NOMO-1 treated with DMSO at 0.1 percent for 48 hours (cell line): ENCODE measurements around the gene ARID3B.
"Not testable (repeated sequence)": the region's sequence is repeated elsewhere in the genome, so short reads cannot be mapped to it uniquely, and the experiment has no call there.

Experiments used
- DNase-seq: peaks from one replicate; lab custom pipeline; 2025; ENCODE audit not compliant: unreplicated experiment; lab: John Stamatoyannopoulos, UW

ARID3B gene, protein sequence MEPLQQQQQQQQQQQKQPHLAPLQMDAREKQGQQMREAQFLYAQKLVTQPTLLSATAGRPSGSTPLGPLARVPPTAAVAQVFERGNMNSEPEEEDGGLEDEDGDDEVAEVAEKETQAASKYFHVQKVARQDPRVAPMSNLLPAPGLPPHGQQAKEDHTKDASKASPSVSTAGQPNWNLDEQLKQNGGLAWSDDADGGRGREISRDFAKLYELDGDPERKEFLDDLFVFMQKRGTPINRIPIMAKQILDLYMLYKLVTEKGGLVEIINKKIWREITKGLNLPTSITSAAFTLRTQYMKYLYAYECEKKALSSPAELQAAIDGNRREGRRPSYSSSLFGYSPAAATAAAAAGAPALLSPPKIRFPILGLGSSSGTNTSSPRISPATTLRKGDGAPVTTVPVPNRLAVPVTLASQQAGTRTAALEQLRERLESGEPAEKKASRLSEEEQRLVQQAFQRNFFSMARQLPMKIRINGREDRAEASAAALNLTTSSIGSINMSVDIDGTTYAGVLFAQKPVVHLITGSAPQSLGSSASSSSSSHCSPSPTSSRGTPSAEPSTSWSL

DNA sequence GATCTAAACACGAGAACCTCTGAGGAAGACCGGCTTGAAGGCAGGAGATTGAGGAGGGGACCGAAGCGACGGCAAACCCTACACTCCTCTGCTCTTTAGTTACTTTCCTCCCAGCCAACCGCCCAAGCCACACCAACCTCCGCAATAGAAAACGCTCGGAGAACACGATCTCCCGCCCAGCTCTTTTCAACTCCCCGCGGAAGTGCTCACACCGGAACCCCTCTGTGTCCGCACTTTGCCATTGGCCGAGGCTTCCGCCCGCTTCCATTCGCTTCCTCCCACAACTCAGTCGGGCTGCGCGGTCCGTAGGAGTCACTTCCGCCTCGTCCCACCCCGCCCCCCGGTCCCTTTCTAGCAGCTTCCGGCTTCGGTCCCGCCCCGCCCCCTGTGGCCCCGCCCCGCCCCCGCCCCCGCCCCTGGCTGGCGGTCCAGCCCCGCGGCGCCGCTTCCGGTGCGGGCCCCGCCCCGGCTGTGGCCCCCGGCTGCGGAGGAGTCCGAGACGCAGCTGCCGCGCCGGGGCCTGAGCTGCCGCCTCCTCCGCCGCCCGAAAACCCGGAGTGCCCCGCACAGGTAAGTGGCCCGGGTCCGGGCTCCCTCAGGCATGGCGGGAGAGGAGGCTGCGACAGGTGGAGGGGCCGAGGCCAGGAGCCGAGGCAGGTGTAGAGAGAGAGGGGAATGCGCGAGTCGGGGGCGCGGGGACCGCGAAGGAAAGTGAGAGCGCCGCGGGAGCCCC is at the start of gene ARID3B:
Gene ARID3B (plus strand): TSS at position 460 of the 733 bp plus-strand sequence. CDS start 2,717 bp downstream, outside the sequence.
- peak; percentile 98 for DNase-seq

DNA sequence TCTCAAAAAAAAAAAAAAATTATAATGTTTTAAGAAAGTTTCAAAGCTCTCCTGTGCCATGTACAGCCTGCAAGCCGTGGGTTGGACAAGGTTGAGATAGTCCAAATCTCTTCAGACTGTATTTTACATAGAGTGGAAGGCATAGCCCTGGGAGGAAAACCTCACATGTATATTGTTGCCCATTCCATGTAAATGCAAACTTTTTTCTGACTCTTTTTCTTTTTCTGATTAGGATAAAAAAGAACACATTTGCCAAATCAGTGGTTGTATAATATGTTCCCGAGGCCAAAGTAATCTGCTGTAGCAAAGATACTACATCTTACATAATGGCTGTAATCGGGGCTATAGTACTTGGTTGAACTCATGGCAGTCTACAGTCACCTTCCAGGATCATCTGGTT is 44.4 kb upstream of the ARID3B start:
- no peak for DNase-seq

DNA sequence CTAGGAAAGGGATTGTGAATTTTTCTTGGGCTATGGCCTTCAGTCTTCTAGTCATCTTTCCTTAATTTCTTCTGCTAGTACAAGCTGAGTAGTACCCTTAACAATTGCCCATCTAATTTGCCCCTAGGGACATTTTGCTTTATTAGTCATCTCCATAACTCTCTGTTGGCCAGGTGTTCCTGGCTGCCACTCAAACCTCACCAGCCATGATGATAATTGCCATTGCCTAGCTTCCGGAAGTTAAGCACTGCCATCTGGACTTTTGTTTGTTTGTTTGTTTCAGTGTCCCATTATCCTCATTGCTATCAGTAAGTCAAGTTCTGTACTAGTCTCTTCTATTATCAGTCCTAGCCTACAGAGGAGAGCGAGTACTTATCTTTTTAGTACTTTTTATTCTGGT is 43.4 kb upstream of the ARID3B start:
- DNase-seq: no peak

DNA sequence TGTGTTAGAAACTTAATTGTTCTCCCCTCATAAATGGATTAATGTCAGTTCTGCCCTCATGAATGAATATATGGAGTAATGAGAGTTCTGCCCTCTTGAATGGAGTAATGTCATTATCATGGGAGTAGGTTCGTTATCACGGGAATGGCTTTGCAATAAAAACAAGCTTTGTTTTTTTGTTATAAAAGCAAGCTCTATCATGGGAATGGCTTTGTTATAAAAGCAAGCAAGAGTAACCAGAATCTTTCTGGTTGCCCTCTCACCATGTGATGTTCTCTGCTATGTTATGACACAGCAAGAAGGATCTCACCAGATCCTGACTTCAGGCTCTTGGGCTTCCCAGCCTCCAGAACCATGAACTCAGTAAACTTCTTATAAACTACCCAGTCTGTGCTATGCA is 41.7 kb upstream of the ARID3B start:
- DNase-seq: no peak

DNA sequence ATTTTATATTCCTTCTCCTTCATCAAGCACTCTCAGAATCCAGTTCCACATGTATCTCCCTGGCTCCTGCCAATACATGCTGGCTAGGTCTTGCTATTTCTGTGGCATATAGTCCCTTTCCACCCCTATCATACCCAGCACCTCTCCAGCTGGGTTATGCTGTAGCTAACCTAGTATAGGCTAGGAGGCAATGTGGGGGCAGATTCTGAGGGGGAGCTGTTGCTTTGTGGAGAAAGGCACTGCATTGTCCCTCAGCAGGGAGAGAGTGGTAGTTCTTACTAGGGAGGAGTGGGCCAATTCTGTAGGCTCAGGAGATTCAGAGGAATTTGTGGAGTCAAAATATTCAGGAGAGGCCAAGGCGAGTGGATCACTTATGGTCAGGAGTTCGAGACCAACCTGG is 40.6 kb upstream of the ARID3B start:
- DNase-seq: no peak

DNA sequence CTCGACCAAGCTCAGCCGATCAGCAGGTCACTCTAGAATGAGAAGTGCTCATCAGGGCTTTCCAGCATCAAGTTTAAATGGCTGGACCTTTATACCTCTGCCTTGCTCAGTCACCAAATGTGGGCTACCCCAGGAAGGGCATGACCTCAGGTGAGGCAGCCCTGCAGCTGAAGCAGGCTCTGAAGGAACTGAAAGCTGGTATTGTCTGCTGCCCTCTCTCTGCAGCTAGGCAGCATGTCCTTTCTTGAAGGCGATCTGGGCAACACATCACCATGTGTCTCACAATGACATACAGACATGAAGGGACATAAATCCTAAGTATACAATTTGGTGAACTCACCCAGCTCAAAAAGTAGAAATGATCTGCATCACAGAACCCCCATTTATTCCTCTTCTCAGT is 38.7 kb upstream of the ARID3B start:
- DNase-seq: peak; percentile 28

DNA sequence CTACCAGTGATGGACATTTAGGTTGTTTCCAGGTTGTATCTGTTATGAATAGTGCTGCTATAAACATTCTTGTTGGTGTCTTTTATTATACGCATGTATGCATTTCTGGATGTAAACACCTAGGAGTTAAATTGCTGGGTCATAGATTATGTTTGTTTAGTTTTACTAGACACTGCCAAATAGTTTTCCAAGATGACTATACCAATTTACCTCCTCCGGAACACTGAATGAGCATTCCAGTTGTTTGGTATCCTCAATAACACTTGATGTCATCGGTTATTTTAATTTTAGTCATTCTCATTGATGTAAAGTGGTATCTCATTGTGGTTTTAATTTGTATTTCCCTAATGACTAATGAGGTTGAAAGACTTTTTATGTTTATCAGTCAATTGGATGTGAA is 36.6 kb upstream of the ARID3B start:
- no peak for DNase-seq

DNA sequence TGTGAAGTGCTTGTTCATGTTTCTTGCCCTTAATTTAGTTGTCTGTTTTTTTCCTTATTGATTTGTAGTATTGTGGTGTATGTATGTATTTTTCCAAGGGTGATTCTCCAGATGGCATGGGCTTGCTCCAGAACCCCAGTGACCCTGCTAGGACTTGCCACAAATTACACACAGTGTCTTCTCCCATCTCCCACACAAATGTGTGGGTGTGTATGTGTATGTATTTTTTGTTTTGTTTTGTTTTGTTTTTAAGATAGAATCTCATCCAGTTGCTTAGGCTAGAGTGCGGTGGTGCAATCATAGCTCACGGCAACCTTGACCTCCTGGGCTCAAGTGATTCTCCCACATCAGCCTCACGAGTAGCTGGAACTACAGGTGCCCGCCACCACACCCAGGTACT is 36.2 kb upstream of the ARID3B start:
- no peak for DNase-seq

DNA sequence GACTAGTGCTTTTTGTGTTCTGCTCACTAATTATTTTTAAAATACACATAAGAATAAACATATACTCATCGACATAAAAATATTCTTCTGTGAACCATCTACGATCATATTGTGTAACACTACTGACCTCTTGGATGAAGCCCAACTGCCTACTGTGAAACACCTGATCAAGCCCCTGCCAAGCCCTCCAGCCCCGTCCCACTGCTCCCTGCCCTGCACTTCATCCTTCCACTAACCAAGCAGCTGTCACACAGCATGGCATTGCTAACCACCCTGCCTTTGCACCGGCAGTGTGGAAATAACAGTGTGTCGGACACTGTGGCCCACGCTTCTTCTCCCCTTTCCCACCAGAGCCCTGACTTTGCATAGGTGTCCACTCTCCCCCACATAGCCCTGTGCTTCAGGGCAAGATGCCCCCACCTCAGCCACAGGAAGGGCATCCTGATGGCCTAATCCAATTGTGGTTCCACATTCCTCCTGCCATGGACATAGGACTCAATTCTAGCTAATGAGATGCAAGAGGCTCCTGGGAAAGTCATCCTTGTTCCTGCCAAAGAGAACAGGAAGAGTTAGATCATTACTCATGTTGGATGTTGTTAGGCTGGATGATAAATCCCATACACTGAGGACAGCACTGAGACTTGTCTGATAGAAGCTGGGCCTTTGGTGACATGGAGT is 35.0 kb upstream of the ARID3B start:
- no peak for DNase-seq

DNA sequence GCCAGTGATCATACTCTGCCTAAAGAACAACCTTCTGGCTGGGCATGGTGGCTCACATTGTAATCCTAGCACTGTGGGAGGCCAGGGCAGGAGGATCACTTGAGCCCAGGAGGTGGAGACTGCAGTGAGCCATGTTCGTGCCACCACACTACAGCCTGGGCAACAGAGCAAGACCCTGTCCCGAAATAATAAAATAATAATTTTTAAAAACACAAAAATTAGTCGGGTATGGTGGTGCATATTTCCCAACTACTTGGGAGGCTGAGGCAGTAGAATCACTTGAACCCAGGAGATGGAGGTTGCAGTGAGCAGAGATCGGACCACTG is 34.5 kb upstream of the ARID3B start:
- no peak for DNase-seq

DNA sequence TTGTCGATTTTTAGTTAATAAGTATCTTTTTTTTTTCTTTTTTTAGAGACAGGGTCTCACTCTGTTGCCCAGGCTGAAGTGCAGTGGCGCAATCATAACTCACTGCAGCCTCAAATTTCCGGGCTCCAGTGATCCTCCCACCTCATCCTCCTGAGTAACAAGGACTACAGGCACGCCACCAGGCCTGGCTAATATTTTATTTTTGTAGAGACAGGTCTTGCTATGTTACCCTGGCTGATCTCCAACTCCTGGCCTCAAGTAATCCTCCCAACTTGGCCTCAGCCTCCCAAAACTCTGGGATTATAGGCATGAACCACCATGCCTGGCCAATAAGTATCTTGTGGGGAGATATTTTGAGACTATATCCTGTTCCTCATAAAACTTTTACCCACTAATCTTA is 29.4 kb upstream of the ARID3B start:
- peak; percentile 47 for DNase-seq

DNA sequence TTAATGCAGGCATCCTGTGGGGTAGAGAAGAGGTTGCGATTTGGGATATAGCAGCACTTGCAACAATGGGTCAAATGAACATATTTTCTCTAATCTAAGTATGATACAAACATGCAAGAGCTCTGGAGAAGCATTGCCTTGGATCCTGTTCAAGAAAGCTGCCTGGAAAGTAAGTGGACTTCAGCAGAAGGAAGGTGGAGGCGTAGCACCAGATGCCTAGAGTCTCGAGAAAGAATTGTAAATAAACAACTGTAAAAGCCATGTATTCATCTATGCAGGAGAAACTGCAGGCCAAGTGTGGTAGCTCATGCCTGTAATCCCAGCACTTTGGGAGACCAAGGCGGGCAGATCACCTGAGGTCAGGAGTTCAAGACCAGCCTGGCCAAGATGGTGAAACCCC is 27.0 kb upstream of the ARID3B start:
- not testable (repeated sequence) for DNase-seq

DNA sequence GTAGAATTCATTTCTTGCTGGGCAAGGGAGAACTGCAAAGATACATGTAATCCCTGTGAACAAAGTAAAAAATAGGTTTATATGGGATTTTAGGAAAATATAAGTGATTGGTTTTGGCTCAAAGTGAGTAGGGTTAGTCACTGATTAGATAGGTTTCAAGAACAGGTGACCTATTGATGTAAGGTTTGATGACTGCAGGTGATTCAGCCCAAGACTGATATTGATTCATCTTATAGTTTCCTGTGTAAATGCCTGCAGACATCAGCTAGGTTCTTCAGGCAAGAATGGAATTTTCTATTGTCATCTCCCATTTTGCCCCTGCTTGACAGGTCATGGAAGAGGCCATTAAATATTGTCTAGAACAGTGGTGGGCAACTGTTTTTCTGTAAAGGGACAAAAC is 23.9 kb upstream of the ARID3B start:
- DNase-seq: no peak

DNA sequence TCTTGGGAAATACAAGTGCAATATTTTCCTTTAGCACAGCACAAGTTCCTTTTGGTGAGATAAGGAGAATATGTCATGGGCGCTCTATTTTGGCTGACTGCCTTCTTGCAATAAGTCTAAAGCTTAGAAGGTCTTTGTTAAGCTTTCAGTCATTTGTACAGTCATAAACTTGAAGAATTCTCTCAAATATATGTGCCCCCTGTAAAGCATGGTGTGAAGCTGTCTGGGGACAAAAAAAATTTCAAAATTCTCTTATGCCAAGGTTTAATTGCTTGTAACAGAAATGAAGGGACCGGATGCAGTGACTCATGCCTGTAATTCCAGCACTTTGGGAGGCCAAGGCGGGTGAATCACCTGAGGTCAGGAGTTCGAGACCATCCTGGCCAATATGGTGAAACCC is 21.7 kb upstream of the ARID3B start:
- peak; percentile 36 for DNase-seq

DNA sequence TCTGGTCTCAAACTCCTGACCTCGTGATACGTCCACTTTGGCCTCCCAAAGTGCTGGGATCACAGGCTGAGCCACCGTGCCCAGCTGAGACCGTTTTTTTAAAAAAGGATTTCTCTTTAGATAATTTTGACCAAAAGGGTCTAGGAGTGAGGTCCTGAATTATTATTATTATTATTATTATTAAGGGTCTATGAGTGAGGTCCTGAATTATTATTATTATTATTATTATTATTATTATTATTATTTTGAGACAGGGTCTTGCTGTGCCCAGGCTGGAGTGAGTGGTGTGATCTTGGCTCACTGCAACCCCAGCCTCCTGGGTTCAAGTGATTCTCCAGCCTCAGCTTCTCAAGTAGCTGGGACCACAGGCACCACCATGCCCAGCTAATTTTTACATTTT is 20.6 kb upstream of the ARID3B start:
- DNase-seq: no peak

DNA sequence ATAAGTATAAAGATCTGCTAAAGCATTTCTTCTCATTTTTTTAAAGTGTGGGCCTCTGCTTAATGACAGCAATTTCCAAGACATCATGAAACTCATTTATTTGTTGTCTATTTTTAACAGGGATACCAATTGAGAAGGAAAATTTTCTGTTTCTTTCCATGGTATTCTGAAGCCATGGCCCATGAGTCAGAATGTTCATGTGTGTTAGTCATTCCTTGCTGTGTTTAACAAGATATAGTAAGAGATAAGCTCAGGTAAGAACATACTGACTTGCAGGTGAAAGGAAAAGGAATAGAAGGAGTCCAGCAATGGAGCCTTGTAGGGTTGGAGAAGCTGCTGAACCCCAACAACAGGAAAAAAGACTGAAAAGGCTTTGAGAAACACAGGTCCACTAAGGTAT is 17.0 kb upstream of the ARID3B start:
- no peak for DNase-seq

DNA sequence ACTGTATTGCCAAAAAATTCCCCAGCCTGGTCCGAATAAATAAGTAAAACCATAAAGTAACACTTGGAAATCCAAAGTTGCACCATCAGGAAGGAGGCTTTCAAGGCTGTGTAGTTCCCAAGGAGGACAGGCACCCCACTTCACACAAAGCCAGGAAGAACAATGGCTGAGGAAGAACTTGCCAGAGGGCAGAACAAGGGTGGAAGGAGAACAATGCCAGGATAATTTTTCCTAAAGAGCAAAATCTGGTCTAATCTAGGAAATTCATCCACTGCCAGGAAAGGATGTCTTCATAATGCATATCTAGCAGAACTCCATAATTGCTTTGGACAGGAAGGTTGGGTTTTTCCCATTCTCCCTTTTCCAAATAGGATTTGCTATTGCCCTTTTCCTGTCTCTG is 15.7 kb upstream of the ARID3B start:
- DNase-seq: no peak

DNA sequence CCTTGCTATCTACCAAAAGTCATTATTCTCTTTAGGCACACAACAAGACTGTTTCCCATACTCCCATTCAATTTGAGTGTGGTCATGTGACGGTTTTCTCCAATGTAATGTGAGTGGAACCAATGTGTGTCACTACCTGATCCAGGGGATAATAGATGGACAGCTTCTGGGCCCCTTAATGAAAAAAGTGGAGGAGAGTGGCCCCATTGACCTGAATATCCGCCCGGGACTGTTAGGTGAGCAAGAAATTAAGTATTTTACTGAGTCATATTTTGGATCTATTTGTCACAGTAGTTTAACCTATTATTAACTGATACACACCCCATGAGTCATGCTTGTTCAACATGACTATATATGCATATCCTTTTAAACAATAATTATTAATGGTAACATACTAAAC is 15.1 kb upstream of the ARID3B start:
- DNase-seq: no peak

DNA sequence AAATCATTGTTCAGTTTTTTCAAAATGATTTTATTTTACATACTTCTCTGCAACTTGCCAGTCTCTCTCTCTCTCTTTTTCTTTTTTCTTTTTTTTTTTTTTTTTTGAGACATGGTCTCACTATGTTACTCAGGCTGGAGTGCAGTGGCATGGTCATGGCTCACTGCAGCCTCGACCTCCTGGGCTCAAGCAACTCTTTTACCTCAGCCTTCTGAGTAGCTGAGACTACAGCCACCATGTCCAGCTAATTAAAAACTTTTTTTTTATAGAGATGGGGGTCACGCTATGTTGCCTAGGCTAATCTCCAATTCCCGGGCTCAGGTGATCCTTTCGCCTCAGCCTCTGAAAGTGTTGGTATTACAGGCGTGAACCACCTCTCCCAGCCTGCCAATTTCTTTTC is 12.1 kb upstream of the ARID3B start:
- DNase-seq: no peak

DNA sequence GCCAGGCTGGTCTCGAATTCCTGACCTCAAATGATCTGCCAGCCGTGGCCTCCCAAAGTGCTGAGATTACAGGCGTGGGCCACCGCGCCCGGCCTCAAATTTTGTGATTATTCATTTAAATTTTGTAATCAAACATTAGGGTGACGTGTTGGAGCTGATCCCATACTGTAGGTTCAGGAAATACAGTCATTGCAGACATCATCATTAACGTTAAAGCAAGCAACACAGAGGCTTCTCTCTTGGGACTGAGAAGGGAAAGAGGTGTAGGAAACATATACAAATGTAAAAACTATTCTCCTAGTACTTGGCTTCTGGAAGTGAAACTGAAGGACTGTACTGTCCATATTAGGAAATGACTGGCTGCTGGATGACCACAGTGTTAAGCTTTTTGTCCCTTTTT is 11.1 kb upstream of the ARID3B start:
- peak; percentile 52 for DNase-seq

DNA sequence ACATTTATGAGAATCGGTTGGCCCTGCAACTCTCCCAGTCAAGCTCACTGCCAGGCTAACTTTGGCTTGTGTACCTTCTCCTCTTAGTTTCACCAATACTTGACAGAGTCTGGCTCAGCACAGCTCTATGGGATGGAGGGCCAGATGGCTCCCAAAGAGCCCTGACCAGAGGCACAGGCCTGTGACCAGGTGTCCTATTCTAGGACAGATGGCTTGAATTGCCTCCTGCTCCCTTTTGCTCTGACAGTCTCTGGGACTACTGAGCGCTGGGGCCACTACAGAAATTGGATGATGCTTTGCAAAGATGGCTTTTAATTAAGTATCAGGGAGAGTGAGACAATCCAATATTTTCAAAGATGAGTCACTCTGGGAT is 10.3 kb upstream of the ARID3B start:
- DNase-seq: no peak
